ENCODE results near the gene KIAA0319L. TPM values are rescaled to one million over a fixed set of nuclear protein-coding genes. Genes with fewer than 3 reads are reported as not detected.

KIAA0319L gene
- total RNA-seq (60.0 TPM), polyA plus RNA-seq (18.3 TPM)

DNA sequence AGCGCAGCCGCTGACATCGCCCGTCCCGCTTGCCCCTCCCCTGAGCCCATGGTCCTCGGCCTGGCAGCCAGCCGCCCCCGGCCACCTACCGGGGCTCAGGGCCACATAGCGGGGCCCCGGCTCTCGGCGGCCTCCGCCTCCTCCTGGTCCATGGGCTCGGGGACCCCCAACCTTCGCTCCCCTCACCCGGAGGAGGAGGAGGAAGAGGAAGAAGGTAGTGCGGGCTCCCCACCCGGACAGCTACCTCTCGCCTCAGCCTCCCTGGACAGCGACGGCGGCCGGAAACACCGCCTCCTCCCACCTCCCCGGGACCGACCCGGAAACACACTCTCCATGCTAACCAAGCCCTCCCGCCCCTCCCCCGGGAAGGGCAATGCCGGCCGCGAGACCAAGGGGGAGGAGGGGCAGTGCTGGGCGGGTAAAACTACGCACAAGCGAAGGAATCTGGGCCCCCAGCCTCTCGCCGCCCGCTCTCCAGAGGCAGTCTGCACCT lies at the start of gene KIAA0319L:
KIAA0319L (minus strand) TSS at position 286 of the 493 bp plus-strand sequence. CDS start 2,912 bp downstream, outside the sequence.
- peak within 1 kb of the TSS; percentile 91 for H3K4me3 ChIP-seq (ENCODE audit: low read depth, low read length)
- no peaks in the 10 kb centered on the region for H3K4me1 ChIP-seq (ENCODE audit: insufficient read depth)
- H3K36me3 ChIP-seq (ENCODE audit: insufficient read depth), result no peaks in the 10 kb centered on the region
- peak within 1 kb of the TSS; percentile 89 for H3K27ac ChIP-seq (ENCODE audit: low read depth)
- DNase-seq (ENCODE audit: extremely low spot score), result no peak
- whole genome bisulfite sequencing, result 1% methylated on average over 39 of the region's 39 CpGs

DNA sequence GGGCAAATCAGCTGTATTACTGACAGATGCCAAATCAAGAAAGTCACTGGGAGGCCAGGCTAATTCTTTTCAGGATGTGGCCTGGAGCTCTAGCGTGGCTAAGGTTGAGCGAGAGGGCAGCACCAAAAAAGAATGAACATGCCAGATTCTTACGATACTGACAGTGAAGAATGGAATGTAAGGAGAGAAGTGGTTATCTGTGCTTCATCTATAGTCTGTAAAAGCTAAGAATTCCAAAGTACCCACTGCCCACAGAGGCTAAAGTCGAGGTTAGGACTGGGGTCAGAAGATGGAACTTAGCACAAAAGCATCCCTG lies 48.6 kb upstream of the KIAA0319L start:
- Histone ChIP-seq H3K36me3 (ENCODE audit: insufficient read depth) (peaks cover 4% of the 10 kb centered on the region), H3K27ac (ENCODE audit: low read depth) (no peak overlapping the region), H3K4me3 (ENCODE audit: low read depth, low read length) (no peak overlapping the region), H3K4me1 (ENCODE audit: insufficient read depth) (no peaks in the 10 kb centered on the region)
- WGBS, result 81% methylated on average over 4 of the region's 4 CpGs
- no peak for DNase-seq (ENCODE audit: extremely low spot score)

DNA sequence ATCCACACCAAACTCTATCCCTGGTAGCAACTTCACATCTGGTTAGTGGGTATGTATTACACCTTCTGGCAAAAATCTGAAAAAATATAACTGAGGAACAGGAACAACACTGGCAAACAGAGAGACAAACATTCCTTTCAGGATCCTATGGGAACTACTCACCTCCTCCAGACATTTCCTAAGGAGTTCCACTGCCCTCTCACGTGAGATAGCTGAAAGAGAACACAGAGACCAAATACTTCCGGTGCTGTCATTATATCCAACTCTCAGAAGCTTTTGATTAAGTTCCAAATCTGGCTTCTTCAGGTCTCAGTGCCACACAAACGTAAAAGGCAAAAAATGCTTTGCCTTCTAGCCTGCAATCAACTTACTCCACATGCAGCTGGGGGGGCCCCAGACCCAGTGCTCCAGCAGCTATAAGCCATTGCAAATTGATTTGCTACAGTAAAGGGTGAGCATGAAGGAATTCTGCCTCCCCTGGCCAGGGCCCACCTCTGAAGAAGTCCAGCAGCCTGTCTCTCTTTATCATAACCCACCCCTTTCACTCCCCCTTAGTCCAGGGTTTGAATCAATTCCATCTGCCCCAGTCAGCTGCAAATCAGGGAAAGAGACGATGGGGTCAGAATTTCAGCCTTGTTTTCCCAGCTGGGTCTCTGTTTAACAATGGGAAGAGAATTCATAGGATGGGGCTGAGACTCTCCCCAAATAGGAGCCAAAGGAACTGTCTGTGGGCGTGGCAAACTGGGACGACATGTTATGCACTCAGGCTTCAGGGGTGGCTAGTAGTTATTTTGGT lies 48.1 kb upstream of the KIAA0319L start:
- peaks cover 4% of the 10 kb centered on the region for H3K36me3 ChIP-seq (ENCODE audit: insufficient read depth)
- H3K27ac ChIP-seq (ENCODE audit: low read depth), result no peak overlapping the region
- no peak for DNase-seq (ENCODE audit: extremely low spot score)
- no peak overlapping the region for H3K4me3 ChIP-seq (ENCODE audit: low read depth, low read length)
- H3K4me1 ChIP-seq (ENCODE audit: insufficient read depth), result no peaks in the 10 kb centered on the region
- WGBS, result 81% methylated on average over 6 of the region's 6 CpGs

DNA sequence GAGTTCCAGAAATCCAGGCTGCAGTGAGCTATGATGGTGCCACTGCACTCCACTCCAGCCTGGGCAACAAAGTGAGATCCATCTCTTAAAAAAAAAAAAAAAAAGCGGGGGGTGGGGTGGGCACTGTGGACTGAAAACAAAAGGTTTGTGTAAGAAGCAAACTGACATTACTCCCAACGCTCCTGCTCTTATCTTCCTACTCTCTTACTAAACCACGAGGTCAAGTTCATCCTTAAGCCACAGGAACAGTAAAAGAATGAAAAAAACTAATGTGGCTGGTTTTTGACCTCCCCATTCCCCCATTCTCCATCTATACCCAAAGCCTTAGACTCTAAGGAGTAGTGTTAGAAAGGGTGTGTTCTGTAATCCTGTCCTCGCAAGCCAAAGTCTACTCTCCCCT lies 46.7 kb upstream of the KIAA0319L start:
- Histone ChIP-seq H3K4me1 (ENCODE audit: insufficient read depth) (no peaks in the 10 kb centered on the region), H3K4me3 (ENCODE audit: low read depth, low read length) (no peak overlapping the region), H3K27ac (ENCODE audit: low read depth) (no peak overlapping the region), H3K36me3 (ENCODE audit: insufficient read depth) (peaks cover 2% of the 10 kb centered on the region)
- WGBS, result 82% methylated on average over 4 of the region's 4 CpGs
- no peak for DNase-seq (ENCODE audit: extremely low spot score)

DNA sequence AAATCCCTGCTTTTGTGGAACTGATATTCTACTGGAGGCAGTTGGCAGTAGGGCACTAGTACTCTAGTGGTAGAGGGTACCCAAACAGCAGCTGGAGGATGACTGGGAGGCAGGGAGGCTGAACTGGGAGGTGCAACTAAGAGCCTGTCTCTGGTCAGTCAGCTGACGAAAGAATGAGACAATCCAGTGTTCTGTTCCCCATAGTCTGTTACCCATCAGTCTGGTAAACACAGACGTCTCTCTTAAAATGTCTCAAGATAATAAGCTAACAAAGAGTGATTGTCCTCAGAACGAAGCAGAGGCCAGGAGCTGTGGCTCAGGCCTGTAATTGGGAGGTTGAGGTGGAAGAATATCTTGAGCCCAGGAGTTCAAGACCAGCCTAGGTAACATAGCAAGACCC lies 46.3 kb upstream of the KIAA0319L start:
- 63% methylated on average over 3 of the region's 3 CpGs for WGBS
- Histone ChIP-seq H3K4me3 (ENCODE audit: low read depth, low read length) (no peak overlapping the region), H3K4me1 (ENCODE audit: insufficient read depth) (no peaks in the 10 kb centered on the region), H3K27ac (ENCODE audit: low read depth) (no peak overlapping the region), H3K36me3 (ENCODE audit: insufficient read depth) (no peaks in the 10 kb centered on the region)
- DNase-seq (ENCODE audit: extremely low spot score), result no peak

DNA sequence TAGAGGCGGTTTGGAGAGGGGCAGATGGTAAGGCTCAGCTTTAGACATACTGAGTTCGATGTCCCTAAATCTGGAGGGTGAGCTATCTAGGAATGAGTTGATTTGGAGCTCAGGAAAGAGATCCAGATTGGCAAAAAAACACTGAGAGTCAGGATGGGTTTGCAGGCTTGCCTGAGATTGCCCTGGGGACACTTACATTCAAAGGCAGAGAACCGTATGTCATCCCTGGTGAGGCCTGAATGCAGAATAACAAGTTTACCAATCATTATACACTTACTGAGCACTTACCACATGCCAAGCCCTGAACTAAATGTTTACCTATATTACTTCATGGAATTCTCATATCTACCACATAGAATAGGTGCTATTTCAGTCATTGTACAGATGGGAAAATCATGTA lies 43.4 kb upstream of the KIAA0319L start:
- 94% methylated on average over 3 of the region's 3 CpGs for WGBS
- DNase-seq (ENCODE audit: extremely low spot score), result no peak
- Histone ChIP-seq H3K27ac (ENCODE audit: low read depth) (no peak overlapping the region), H3K4me3 (ENCODE audit: low read depth, low read length) (no peak overlapping the region), H3K4me1 (ENCODE audit: insufficient read depth) (no peaks in the 10 kb centered on the region), H3K36me3 (ENCODE audit: insufficient read depth) (no peaks in the 10 kb centered on the region)

DNA sequence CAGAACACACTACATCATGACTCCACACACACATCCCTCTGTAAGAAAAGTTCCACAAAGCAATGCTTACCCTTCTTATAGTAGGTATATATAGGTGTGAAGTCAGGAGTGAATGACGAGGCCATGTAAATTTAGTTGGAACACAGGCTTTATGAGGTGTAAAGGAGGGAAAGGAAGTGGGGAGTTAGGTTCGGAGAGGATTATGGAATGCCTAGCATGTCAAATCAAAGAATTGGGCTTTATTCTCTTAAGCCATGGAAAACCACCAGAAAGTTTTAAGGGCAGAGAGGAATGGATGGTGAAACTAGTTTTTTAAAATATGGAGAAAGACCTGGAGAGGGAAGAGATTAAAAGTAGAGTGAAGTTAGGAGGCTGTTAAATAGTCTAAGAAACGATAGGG lies 42.2 kb upstream of the KIAA0319L start:
- 61% methylated on average over 3 of the region's 3 CpGs for WGBS
- no peak overlapping the region for H3K4me3 ChIP-seq (ENCODE audit: low read depth, low read length)
- H3K27ac ChIP-seq (ENCODE audit: low read depth), result no peak overlapping the region
- no peak for DNase-seq (ENCODE audit: extremely low spot score)
- H3K36me3 ChIP-seq (ENCODE audit: insufficient read depth), result no peaks in the 10 kb centered on the region
- H3K4me1 ChIP-seq (ENCODE audit: insufficient read depth), result no peaks in the 10 kb centered on the region

DNA sequence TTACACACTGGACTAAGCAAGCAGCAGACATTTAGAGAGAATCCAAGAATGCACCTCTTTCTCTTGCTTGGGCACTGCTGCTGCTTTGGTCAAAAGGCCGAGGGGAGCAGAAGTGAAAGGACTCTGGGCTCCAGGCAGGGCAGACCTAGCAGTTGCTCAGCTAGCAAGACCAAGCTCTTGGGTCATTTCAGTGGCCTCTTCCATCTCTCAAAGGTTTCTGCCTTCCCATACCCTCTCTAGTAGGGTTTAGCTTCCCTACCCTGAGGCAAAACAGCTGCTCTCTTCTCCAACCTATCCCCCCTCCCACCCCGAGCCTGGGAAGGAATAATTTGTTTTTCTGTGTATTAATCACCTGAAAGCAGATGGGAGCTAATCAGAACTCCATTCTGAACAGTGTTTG lies 41.7 kb upstream of the KIAA0319L start:
- H3K27ac ChIP-seq (ENCODE audit: low read depth), result no peak overlapping the region
- no peak overlapping the region for H3K4me3 ChIP-seq (ENCODE audit: low read depth, low read length)
- H3K4me1 ChIP-seq (ENCODE audit: insufficient read depth), result no peaks in the 10 kb centered on the region
- WGBS, result 66% methylated on average over 2 of the region's 2 CpGs
- no peak for DNase-seq (ENCODE audit: extremely low spot score)
- no peaks in the 10 kb centered on the region for H3K36me3 ChIP-seq (ENCODE audit: insufficient read depth)

DNA sequence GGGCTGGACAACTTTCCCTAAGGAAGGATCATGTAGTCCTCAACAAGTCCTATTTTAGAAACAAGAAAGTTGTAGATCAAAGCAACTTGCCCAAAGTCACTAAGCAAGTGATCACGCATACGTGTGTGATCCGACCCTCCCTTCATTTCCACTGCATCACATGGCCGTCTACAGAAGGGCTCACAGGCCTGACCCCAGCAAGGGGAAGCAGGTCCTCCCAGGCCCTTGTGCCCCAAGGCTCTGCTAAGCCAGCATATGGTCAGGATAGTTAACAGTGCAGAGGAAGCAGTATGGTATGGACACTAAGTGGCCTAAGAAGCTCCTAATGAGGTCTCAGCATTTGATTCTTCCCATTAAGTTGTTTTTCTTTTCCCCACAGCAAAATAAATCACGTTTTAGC lies 40.7 kb upstream of the KIAA0319L start:
- Histone ChIP-seq H3K27ac (ENCODE audit: low read depth) (no peak overlapping the region), H3K36me3 (ENCODE audit: insufficient read depth) (no peaks in the 10 kb centered on the region), H3K4me3 (ENCODE audit: low read depth, low read length) (no peak overlapping the region), H3K4me1 (ENCODE audit: insufficient read depth) (no peaks in the 10 kb centered on the region)
- WGBS, result 86% methylated on average over 5 of the region's 5 CpGs
- no peak for DNase-seq (ENCODE audit: extremely low spot score)

DNA sequence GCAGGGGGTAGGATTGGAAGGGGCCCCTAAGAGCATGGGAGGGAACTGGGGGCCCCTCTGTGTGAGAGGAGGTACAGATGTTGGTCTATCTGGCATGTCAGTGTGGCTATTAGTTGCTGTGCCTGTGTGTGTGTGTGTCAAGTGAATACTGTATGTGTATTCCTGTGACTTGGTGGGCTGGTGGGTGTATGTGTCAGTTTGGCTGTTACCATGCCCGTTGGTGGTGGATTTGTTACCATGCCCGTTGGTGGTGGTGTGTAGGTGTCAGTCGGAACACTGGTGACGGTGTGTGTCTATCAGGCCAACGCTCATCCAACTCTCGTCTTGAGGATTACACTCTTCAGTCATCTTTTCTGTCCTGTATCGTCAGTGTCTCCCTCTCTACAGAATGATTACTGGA lies 38.5 kb upstream of the KIAA0319L start:
- no peak for DNase-seq (ENCODE audit: extremely low spot score)
- WGBS, result 90% methylated on average over 7 of the region's 7 CpGs

DNA sequence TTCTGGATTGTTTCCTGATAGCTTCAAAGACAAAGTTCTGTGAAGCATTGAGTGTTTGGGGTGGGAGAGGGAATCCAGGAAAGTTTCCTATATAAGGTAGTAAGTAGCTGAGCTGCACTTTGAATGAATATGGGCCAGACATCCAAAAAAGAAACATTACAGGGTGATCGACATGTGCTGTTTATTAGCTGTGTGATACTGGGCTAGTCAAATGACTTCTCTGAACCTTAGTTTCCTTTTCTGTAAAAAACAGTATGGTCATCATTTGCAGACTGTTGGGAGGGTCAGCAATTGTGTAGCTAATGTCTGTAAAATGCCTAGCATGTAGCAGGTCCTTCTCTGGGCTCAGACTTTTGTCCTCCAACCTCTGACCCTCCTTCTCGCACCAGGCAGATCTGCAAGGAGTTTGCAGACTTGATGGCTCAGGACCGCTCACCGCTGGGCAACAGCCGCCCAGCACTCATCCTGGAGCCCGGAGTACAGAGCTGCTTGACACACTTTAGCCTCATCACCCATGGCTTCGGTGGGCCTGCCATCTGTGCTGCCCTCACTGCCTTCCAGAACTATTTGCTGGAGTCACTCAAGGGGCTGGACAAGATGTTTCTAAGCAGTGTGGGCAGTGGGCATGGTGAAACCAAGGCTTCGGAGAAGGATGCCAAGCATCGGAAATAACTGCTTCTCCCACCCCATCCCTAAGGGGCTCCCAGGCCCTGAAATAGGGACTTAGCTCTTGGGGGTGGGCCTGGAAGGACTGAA lies 37.0 kb upstream of the KIAA0319L start:
- no peak overlapping the region for H3K27ac ChIP-seq (ENCODE audit: low read depth)
- H3K4me3 ChIP-seq (ENCODE audit: low read depth, low read length), result no peak overlapping the region
- no peak for DNase-seq (ENCODE audit: extremely low spot score)
- WGBS, result 92% methylated on average over 9 of the region's 9 CpGs
- no peaks in the 10 kb centered on the region for H3K4me1 ChIP-seq (ENCODE audit: insufficient read depth)
- no peaks in the 10 kb centered on the region for H3K36me3 ChIP-seq (ENCODE audit: insufficient read depth)

More for the DNA sequence above, 38.5 kb upstream of the KIAA0319L start:
- no peaks in the 10 kb centered on the region for H3K4me1 ChIP-seq (ENCODE audit: insufficient read depth)
- H3K27ac ChIP-seq (ENCODE audit: low read depth), result no peak overlapping the region
- H3K4me3 ChIP-seq (ENCODE audit: low read depth, low read length), result no peak overlapping the region
- H3K36me3 ChIP-seq (ENCODE audit: insufficient read depth), result no peaks in the 10 kb centered on the region

DNA sequence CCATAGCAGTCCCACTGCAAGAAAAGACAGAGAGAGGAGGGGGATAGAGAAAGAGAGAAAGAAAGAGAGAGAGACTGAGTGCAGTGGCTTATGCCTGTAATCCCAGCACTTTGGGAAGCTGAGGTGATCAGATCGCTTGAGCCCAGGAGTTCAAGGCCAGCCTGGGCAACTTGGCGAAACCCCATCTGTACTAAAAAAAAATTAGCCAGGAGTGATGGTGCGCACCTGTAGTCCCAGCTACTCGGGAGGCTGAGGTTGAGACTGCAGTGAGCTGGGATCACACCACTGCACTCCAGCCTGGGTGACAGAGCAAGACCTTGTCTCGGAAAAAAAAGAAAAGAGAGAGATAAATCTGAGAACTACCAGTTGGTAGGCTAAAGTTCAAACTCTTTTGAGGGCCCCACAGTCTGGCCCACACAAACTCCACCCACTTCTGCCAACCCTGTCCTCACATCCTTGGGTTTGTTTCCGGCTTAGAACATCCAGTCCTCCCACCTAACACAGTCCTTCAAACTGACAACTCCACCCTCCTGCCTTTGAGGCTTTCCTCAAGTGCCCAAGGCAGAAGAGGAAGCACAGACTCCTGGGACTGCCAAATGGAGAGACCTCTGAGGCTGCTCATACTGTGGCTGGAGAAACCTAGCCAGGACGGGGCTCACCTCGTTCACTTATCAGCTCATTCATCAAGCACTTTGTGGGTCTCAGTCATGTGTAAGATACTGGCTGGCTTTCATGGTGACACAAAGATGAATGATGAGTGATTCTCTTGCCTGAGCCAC lies 36.0 kb upstream of the KIAA0319L start:
- no peak overlapping the region for H3K27ac ChIP-seq (ENCODE audit: low read depth)
- WGBS, result 73% methylated on average over 8 of the region's 8 CpGs
- no peak for DNase-seq (ENCODE audit: extremely low spot score)
- no peak overlapping the region for H3K4me3 ChIP-seq (ENCODE audit: low read depth, low read length)
- H3K4me1 ChIP-seq (ENCODE audit: insufficient read depth), result no peaks in the 10 kb centered on the region
- no peaks in the 10 kb centered on the region for H3K36me3 ChIP-seq (ENCODE audit: insufficient read depth)

DNA sequence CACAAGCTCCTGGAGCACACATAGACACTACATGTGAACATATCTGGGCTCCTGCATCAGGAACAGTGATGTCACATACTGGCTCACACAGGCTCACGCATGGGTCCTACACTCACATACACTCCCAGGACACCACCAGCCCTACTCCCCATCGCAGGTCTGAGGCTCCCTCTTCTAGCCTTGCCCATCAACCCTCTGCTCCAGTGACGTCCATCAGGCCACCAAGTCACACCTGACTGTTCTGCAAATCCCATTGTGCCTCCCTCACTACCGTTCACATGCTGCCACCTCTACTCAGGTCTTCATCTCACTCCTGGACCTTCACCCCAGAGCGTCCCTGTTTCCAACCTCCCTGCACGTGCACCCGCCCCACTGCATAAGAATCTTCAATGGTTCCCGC lies 34.0 kb upstream of the KIAA0319L start:
- 93% methylated on average over 8 of the region's 8 CpGs for WGBS

More for the DNA sequence above, 34.0 kb upstream of the KIAA0319L start:
- no peak overlapping the region for H3K4me3 ChIP-seq (ENCODE audit: low read depth, low read length)
- H3K27ac ChIP-seq (ENCODE audit: low read depth), result no peak overlapping the region
- no peak for DNase-seq (ENCODE audit: extremely low spot score)
- H3K4me1 ChIP-seq (ENCODE audit: insufficient read depth), result no peaks in the 10 kb centered on the region
- no peaks in the 10 kb centered on the region for H3K36me3 ChIP-seq (ENCODE audit: insufficient read depth)
